KMS-11 (cell line): ENCODE results near the gene HOXD4.

ENCODE experiments used
- H2AFZ ChIP-seq: fragments of 200-600 bp; sonication (generic); 2 replicates; pipeline ENCODE4 v1.6.1; 2016; ENCODE audit warnings: antibody characterized with exemption, mixed run types, low read depth
- H3K27ac ChIP-seq: fragments of 200-600 bp; sonication (generic); 2 replicates; pipeline ENCODE4 v1.6.1; 2016; ENCODE audit warnings: mild to moderate bottlenecking, mixed run types
- H3K27me3 ChIP-seq: fragments of 200-600 bp; sonication (generic); 2 replicates; pipeline ENCODE4 v1.6.1; 2017; ENCODE audit warnings: mild to moderate bottlenecking, low read depth, mixed run types, moderate library complexity; ENCODE audit not compliant: insufficient read depth
- H3K36me3 ChIP-seq: fragments of 200-600 bp; sonication (generic); 2 replicates; pipeline ENCODE4 v1.6.1; 2017; ENCODE audit warnings: mild to moderate bottlenecking, mixed run types; ENCODE audit not compliant: insufficient read depth
- H3K4me1 ChIP-seq: fragments of 200-600 bp; sonication (generic); 2 replicates; pipeline ENCODE4 v1.6.1; 2016; ENCODE audit warnings: mild to moderate bottlenecking, low read depth, mixed run types; ENCODE audit not compliant: poor library complexity, severe bottlenecking
- H3K4me2 ChIP-seq: fragments of 200-600 bp; sonication (generic); 2 replicates; pipeline ENCODE4 v1.7.0; 2016; ENCODE audit warnings: mild to moderate bottlenecking, mixed run types
- H3K4me3 ChIP-seq: fragments of 200-600 bp; sonication (generic); IDR thresholded peaks from 2 replicates; pipeline ENCODE4 v1.6.1; 2017; ENCODE audit warnings: low read depth, low read length, mixed read lengths; ENCODE audit not compliant: insufficient read depth
- H3K79me2 ChIP-seq: fragments of 200-600 bp; sonication (generic); 2 replicates; pipeline ENCODE4 v1.6.1; 2016; ENCODE audit warnings: low read depth, mixed run types; ENCODE audit not compliant: insufficient read depth
- H3K9ac ChIP-seq: fragments of 200-600 bp; sonication (generic); 2 replicates; pipeline ENCODE4 v1.6.1; 2016; ENCODE audit warnings: mild to moderate bottlenecking, mixed run types
- H4K20me1 ChIP-seq: fragments of 200-600 bp; sonication (generic); 2 replicates; pipeline ENCODE4 v1.6.1; 2016; ENCODE audit warnings: mild to moderate bottlenecking, mixed run types; ENCODE audit not compliant: insufficient read depth
- CTCF ChIP-seq: fragments of 200-600 bp; sonication (generic); conservative IDR thresholded peaks from 2 replicates; pipeline ENCODE4 v1.6.1; 2017; ENCODE audit warnings: low read depth, mild to moderate bottlenecking, antibody characterized with exemption, low read length, moderate library complexity, mixed read lengths

Gene HOXD4

GRCh38 chr2:176146645-176147044 lies 4.7 kb upstream of the HOXD4 start:
- no peak overlapping the region for H3K9ac ChIP-seq
- H4K20me1 ChIP-seq, result no peaks in the 10 kb centered on the region
- no peaks in the 10 kb centered on the region for H3K36me3 ChIP-seq
- H3K27ac ChIP-seq, result no peak overlapping the region
- no peaks in the 10 kb centered on the region for H3K27me3 ChIP-seq
- H3K4me2 ChIP-seq, result no peak overlapping the region
- H3K79me2 ChIP-seq, result no peaks in the 10 kb centered on the region
- no peak for TF ChIP-seq CTCF
- no peak overlapping the region for H2AFZ ChIP-seq
- no peak overlapping the region for H3K4me3 ChIP-seq
- no peaks in the 10 kb centered on the region for H3K4me1 ChIP-seq

GRCh38 chr2:176147210-176147799 lies 4.0 kb upstream of the HOXD4 start:
- TF ChIP-seq CTCF, result no peak
- Histone ChIP-seq H3K79me2 (no peaks in the 10 kb centered on the region), H3K4me3 (no peak overlapping the region), H3K9ac (no peak overlapping the region), H3K4me1 (no peaks in the 10 kb centered on the region), H3K27me3 (no peaks in the 10 kb centered on the region), H2AFZ (no peak overlapping the region), H3K36me3 (no peaks in the 10 kb centered on the region), H4K20me1 (no peaks in the 10 kb centered on the region), H3K27ac (no peak overlapping the region), H3K4me2 (no peak overlapping the region)

- Histone ChIP-seq H2AFZ (no peak overlapping the region), H3K27me3 (no peaks in the 10 kb centered on the region), H3K36me3 (no peaks in the 10 kb centered on the region), H3K4me2 (no peak overlapping the region), H3K27ac (no peak overlapping the region), H3K9ac (no peak overlapping the region), H3K4me1 (no peaks in the 10 kb centered on the region), H4K20me1 (no peaks in the 10 kb centered on the region), H3K79me2 (no peaks in the 10 kb centered on the region), H3K4me3 (no peak overlapping the region)
- no peak for TF ChIP-seq CTCF
These were observed 3.4 kb upstream of the HOXD4 start for GRCh38 chr2:176147800-176148496.

GRCh38 chr2:176148751-176149421 lies 2.5 kb upstream of the HOXD4 start:
- no peak for TF ChIP-seq CTCF
- Histone ChIP-seq H2AFZ (no peak overlapping the region), H3K36me3 (no peaks in the 10 kb centered on the region), H3K4me2 (no peak overlapping the region), H3K27ac (no peak overlapping the region), H3K79me2 (no peaks in the 10 kb centered on the region), H3K4me1 (no peaks in the 10 kb centered on the region), H3K27me3 (no peaks in the 10 kb centered on the region), H3K9ac (no peak overlapping the region), H3K4me3 (no peak overlapping the region), H4K20me1 (no peaks in the 10 kb centered on the region)
